ENCODE results near the gene PDHB.
"Not testable (repeated sequence)": the region's sequence is repeated elsewhere in the genome, so short reads cannot be mapped to it uniquely, and the experiment has no call there.

Gene PDHB

GRCh38 chr3:58433400-58434167 lies at the start of gene PDHB:
TSS of gene PDHB (minus strand) at chr3:58433832. CDS start at chr3:58433809, 23 bp downstream.
- peak; percentile 79 to 87 for DNase-seq (ENCODE audit: low read depth in 2 of 2)

GRCh38 chr3:58482917-58483636 lies 49.4 kb upstream of the PDHB start:
- no peak for DNase-seq (ENCODE audit: low read depth in 2 of 2)

- no peak for DNase-seq (ENCODE audit: low read depth in 2 of 2)
Observed at GRCh38 chr3:58480309-58480708, 46.7 kb upstream of the PDHB start.

GRCh38 chr3:58478781-58479180 lies 45.1 kb upstream of the PDHB start:
- DNase-seq (ENCODE audit: low read depth in 2 of 2), result no peak

- no peak for DNase-seq (ENCODE audit: low read depth in 2 of 2)
Observed at GRCh38 chr3:58474967-58475578, 41.4 kb upstream of the PDHB start.

GRCh38 chr3:58474348-58474911 lies 40.8 kb upstream of the PDHB start:
- no peak for DNase-seq (ENCODE audit: low read depth in 2 of 2)

GRCh38 chr3:58473275-58473674 lies 39.6 kb upstream of the PDHB start:
- no peak for DNase-seq (ENCODE audit: low read depth in 2 of 2)

- DNase-seq (ENCODE audit: low read depth in 2 of 2), result peak in 1 of 2 donors; percentile 41
Observed at GRCh38 chr3:58471025-58471887, 37.6 kb upstream of the PDHB start.

GRCh38 chr3:58470363-58471024 lies 36.9 kb upstream of the PDHB start:
- DNase-seq (ENCODE audit: low read depth in 2 of 2), result no peak

- DNase-seq (ENCODE audit: low read depth in 2 of 2), result no peak
Observed at GRCh38 chr3:58469096-58469495, 35.5 kb upstream of the PDHB start.

GRCh38 chr3:58466899-58467563 lies 33.4 kb upstream of the PDHB start:
- no peak for DNase-seq (ENCODE audit: low read depth in 2 of 2)

- DNase-seq (ENCODE audit: low read depth in 2 of 2), result peak in 1 of 2 donors; percentile 9
Observed at GRCh38 chr3:58464866-58465265, 31.2 kb upstream of the PDHB start.

- no peak for DNase-seq (ENCODE audit: low read depth in 2 of 2)
Observed at GRCh38 chr3:58463942-58464271, 30.3 kb upstream of the PDHB start.

GRCh38 chr3:58463181-58463941 lies 29.7 kb upstream of the PDHB start:
- DNase-seq (ENCODE audit: low read depth in 2 of 2), result peak; percentile 64 to 78

GRCh38 chr3:58462829-58463180 lies 29.2 kb upstream of the PDHB start:
- no peak for DNase-seq (ENCODE audit: low read depth in 2 of 2)

GRCh38 chr3:58459160-58459559 lies 25.5 kb upstream of the PDHB start:
- DNase-seq (ENCODE audit: low read depth in 2 of 2), result no peak

GRCh38 chr3:58452176-58452575 lies 18.5 kb upstream of the PDHB start:
- no peak for DNase-seq (ENCODE audit: low read depth in 2 of 2)

- DNase-seq (ENCODE audit: low read depth in 2 of 2), result no peak
Observed at GRCh38 chr3:58441514-58442450, 8.2 kb upstream of the PDHB start.

- DNase-seq (ENCODE audit: low read depth in 2 of 2), result not testable (repeated sequence)
Observed at GRCh38 chr3:58440996-58441355, 7.3 kb upstream of the PDHB start.
